Measurements from ENCODE around the gene CACNA1B. TPM values are rescaled to one million over a fixed set of nuclear protein-coding genes. Genes with fewer than 3 reads are reported as not detected.

The CACNA1B gene
- total RNA-seq, 1 experiment from 2014 or later: not detected

- intact Hi-C loops (cut with micrococcal nuclease; ENCODE audit: unreplicated experiment): no loop called here
- Mint-ChIP-seq H3K9me3 (ENCODE audit: low read depth, unreplicated experiment) (no peaks in the 10 kb centered on the region), H3K36me3 (ENCODE audit: insufficient read depth, unreplicated experiment) (peaks cover 5% of the 10 kb centered on the region), H3K27ac (ENCODE audit: unreplicated experiment) (no peak overlapping the region), H3K4me3 (ENCODE audit: low read depth, unreplicated experiment) (no peak overlapping the region), H3K4me1 (ENCODE audit: low read depth, unreplicated experiment) (no peaks in the 10 kb centered on the region), H3K27me3 (ENCODE audit: unreplicated experiment) (peaks cover 47% of the 10 kb centered on the region)
- CTCF ChIA-PET: no interaction called here
- DNase-seq: no peak
- TF ChIP-seq CTCF (IDR thresholded peaks at IDR 0.05; ENCODE audit: unreplicated experiment): no peak
- BruUV-seq (replicated peaks): no TSS peak
These were observed 243.2 kb downstream of the CACNA1B start for GRCh38 chr9:138120511-138121437.

- TF ChIP-seq CTCF (IDR thresholded peaks at IDR 0.05; ENCODE audit: unreplicated experiment): no peak
- CTCF ChIA-PET: no interaction called here
- Mint-ChIP-seq H3K4me3 (ENCODE audit: low read depth, unreplicated experiment) (no peak overlapping the region), H3K27me3 (ENCODE audit: unreplicated experiment) (peaks cover 40% of the 10 kb centered on the region), H3K36me3 (ENCODE audit: insufficient read depth, unreplicated experiment) (peaks cover 5% of the 10 kb centered on the region), H3K27ac (ENCODE audit: unreplicated experiment) (no peak overlapping the region), H3K4me1 (ENCODE audit: low read depth, unreplicated experiment) (no peaks in the 10 kb centered on the region), H3K9me3 (ENCODE audit: low read depth, unreplicated experiment) (no peaks in the 10 kb centered on the region)
- no peak for DNase-seq
- intact Hi-C loops (cut with micrococcal nuclease; ENCODE audit: unreplicated experiment): no loop called here
- BruUV-seq (replicated peaks): no TSS peak
These were observed 244.0 kb downstream of the CACNA1B start for GRCh38 chr9:138121438-138122050.

- CTCF ChIA-PET: no interaction called here
- BruUV-seq (replicated peaks): no TSS peak
- no peak overlapping the region for H3K27ac Mint-ChIP-seq (ENCODE audit: unreplicated experiment)
- H3K9me3 Mint-ChIP-seq (ENCODE audit: low read depth, unreplicated experiment): no peaks in the 10 kb centered on the region
- H3K27me3 Mint-ChIP-seq (ENCODE audit: unreplicated experiment): peaks cover 33% of the 10 kb centered on the region
- no peak overlapping the region for H3K4me3 Mint-ChIP-seq (ENCODE audit: low read depth, unreplicated experiment)
- intact Hi-C loops (cut with micrococcal nuclease; ENCODE audit: unreplicated experiment): no loop called here
- H3K4me1 Mint-ChIP-seq (ENCODE audit: low read depth, unreplicated experiment): no peaks in the 10 kb centered on the region
- DNase-seq: no peak
- H3K36me3 Mint-ChIP-seq (ENCODE audit: insufficient read depth, unreplicated experiment): peaks cover 5% of the 10 kb centered on the region
- TF ChIP-seq CTCF (IDR thresholded peaks at IDR 0.05; ENCODE audit: unreplicated experiment): no peak
These were observed 244.6 kb downstream of the CACNA1B start for GRCh38 chr9:138122201-138122600.

GRCh38 chr9:138122676-138123075, 245.1 kb downstream of the CACNA1B start:
- no peaks in the 10 kb centered on the region for H3K4me1 Mint-ChIP-seq (ENCODE audit: low read depth, unreplicated experiment)
- BruUV-seq (replicated peaks): no TSS peak

More at GRCh38 chr9:138122676-138123075, 245.1 kb downstream of the CACNA1B start:
- Mint-ChIP-seq H3K27me3 (ENCODE audit: unreplicated experiment) (peaks cover 28% of the 10 kb centered on the region), H3K27ac (ENCODE audit: unreplicated experiment) (no peak overlapping the region), H3K9me3 (ENCODE audit: low read depth, unreplicated experiment) (no peaks in the 10 kb centered on the region), H3K4me3 (ENCODE audit: low read depth, unreplicated experiment) (no peak overlapping the region), H3K36me3 (ENCODE audit: insufficient read depth, unreplicated experiment) (peaks cover 5% of the 10 kb centered on the region)
- no peak for DNase-seq
- intact Hi-C loops (cut with micrococcal nuclease; ENCODE audit: unreplicated experiment): no loop called here
- TF ChIP-seq CTCF (IDR thresholded peaks at IDR 0.05; ENCODE audit: unreplicated experiment): no peak
- CTCF ChIA-PET: no interaction called here
